ENCODE data around the gene AKAP13.

DNA sequence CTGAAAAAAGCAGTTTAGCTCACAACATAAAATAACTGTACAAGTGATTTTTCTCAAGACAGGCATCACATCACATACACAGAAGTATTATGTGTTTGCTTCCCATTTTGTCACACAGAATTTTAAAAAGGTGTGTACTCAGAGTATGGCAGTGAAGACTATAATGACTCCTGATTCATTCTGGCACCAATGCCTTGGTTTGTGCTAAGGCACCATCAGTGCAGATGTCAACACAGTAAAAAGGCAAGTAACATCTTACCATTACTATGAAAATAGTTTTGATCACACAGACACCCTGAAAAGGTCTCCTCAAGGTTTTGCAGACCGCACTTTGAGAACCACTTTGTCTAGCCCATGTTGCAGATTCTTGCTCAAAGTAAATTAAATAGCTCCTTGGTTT lies 222.8 kb downstream of the AKAP13 start:
- TF ChIP-seq, protein P1, sequence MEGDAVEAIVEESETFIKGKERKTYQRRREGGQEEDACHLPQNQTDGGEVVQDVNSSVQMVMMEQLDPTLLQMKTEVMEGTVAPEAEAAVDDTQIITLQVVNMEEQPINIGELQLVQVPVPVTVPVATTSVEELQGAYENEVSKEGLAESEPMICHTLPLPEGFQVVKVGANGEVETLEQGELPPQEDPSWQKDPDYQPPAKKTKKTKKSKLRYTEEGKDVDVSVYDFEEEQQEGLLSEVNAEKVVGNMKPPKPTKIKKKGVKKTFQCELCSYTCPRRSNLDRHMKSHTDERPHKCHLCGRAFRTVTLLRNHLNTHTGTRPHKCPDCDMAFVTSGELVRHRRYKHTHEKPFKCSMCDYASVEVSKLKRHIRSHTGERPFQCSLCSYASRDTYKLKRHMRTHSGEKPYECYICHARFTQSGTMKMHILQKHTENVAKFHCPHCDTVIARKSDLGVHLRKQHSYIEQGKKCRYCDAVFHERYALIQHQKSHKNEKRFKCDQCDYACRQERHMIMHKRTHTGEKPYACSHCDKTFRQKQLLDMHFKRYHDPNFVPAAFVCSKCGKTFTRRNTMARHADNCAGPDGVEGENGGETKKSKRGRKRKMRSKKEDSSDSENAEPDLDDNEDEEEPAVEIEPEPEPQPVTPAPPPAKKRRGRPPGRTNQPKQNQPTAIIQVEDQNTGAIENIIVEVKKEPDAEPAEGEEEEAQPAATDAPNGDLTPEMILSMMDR (IDR thresholded peaks at IDR 0.05), result no peak
- no peak for TF ChIP-seq POLR2A (IDR thresholded peaks at IDR 0.05)

All from esophagus squamous epithelium (tissue), 4 donors.